Cardiac ventricle fibroblast (primary cell): ENCODE data around the gene MRPL43. TPM values are rescaled to one million over a fixed set of nuclear protein-coding genes. Genes with fewer than 3 reads are reported as not detected.

Experiments used
- total RNA-seq: library from RNA; depleted of rRNA; stranded (reverse); fragments of >200 nt; gene quantifications from 2 replicates; pipeline ENCODE4 v1.2.3, GENCODE V29; 2015

MRPL43 gene
- 58.3 and 76.3 TPM in 2 replicates for total RNA-seq

GRCh38 chr10:100986952-100987684, at the start of gene MRPL43, which contains the start of gene TWNK:
TSS of gene MRPL43 (minus strand) at chr10:100987497. CDS start at chr10:100987443, 54 bp downstream.
TSS of gene TWNK (plus strand) at chr10:100987543. CDS start at chr10:100988211, 668 bp downstream.

GRCh38 chr10:101031128-101031795, 44.0 kb upstream of the MRPL43 start, which contains the start of the genes PDZD7 and SFXN3:
TSS of gene PDZD7 (minus strand) at chr10:101031129. CDS start at chr10:101030219, 910 bp downstream.
TSS of gene SFXN3 (plus strand) at chr10:101031234. CDS start at chr10:101034695, 3,461 bp downstream.

DNA sequence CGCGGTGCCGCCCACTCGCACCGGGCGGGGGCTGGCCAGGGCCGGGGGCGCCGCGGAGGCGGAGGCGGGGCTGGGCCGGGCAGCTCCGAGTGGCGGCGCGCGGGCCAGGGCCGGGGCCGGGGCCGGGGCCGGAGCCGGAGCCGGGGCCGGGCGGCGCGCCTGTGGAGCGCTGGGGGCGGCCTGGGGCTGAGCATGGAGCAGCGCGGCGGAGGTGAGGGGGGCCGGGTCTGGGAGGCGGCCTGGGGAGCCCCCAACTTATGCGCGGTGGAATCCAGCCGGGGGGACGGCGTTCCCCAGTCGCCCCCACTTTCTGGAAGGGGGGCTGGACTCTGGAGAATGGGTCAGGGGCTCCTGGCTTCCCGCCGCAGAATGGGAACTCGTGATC, 12.4 kb upstream of the MRPL43 start, which contains the start of gene LZTS2:
TSS of gene LZTS2 (plus strand) at position 67 of the 385 bp plus-strand sequence. CDS start 2,731 bp downstream, outside the sequence.

DNA sequence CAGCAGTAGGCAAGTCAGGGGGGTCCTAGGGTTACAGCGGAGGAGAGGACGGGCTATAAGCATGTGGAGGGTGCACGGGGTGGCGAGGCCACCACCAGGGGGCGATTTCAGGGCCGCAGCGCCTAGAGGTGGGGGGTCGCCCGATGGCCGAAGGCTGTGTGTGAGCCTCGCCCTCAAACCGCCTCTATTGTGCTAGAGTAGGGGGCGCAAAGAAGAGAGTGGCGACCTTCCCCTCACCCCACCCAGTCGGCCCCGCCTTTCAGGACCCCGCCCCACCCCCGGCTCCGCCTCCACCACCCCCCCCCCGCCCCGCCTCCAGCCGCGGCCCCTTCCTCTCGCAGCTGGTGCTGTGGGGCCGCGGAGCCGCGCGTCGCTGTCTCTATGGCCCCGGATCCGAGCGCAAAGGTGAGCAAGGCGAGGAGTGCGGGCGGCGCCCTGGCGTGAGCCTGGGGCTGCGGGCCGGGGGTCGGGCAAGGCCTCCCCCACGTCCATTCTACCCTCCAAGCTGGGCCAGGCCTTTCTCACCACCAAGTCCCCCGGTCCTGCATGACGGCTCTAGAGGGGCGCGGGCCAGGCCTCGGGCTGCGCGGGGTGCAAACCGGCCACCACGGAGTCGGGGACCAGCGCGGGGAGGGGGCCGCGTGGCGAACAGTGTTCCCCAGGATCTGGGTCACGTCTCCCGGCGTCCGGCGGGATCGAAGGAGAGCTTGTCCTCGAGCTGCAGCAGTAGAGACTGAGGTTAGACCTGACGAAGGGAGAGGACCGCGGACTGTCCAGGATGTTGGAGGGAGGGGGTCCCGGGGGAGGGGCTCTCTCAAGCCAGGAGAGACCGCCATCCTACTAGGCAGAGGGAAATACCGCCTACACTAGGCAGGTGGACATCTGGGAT, 17.9 kb downstream of the MRPL43 start, which contains the start of gene SEMA4G:
TSS of gene SEMA4G (plus strand) at position 318 of the 889 bp plus-strand sequence. CDS start 3,409 bp downstream, outside the sequence.

Other genes starting within 250 kb of the MRPL43 start
- gene PAX2, start 241.9 kb downstream of the MRPL43 start, total RNA-seq, result not detected in 2 replicates
- gene SLF2, start 74.5 kb downstream of the MRPL43 start, total RNA-seq, result 14.1 and 14.5 TPM in 2 replicates
- gene SEMA4G, start 18.0 kb downstream of the MRPL43 start, total RNA-seq, result 0.94 and 1.8 TPM in 2 replicates
- gene TWNK, start within 50 bp of the MRPL43 start, total RNA-seq, result 7.0 and 9.9 TPM in 2 replicates
- gene LZTS2, start 12.3 kb upstream of the MRPL43 start, total RNA-seq, result 68.6 and 89.0 TPM in 2 replicates
- gene PDZD7, start 43.6 kb upstream of the MRPL43 start, total RNA-seq, result 0.06 and 1.4 TPM in 2 replicates
- 26.9 and 32.9 TPM in 2 replicates for gene SFXN3, start 43.7 kb upstream of the MRPL43 start, total RNA-seq
- 23.5 and 25.0 TPM in 2 replicates for gene KAZALD1, start 74.5 kb upstream of the MRPL43 start, total RNA-seq
- gene TLX1, start 143.8 kb upstream of the MRPL43 start, total RNA-seq, result not detected in 2 replicates
- gene LBX1, start 242.0 kb upstream of the MRPL43 start, total RNA-seq, result not detected in 2 replicates